Endothelial cell of umbilical vein (primary cell): ENCODE measurements around the gene BCAR1.

Source experiments
- EZH2 ChIP-seq: IDR thresholded peaks from 2 replicates; pipeline ENCODE4 v1.6.1; 2012; ENCODE audit warnings: borderline replicate concordance, low read depth, mild to moderate bottlenecking, moderate library complexity, low read length, inconsistent platforms; ENCODE audit not compliant: severe bottlenecking
- GATA2 ChIP-seq: IDR thresholded peaks from 2 replicates; pipeline ENCODE4 v1.7.0; 2011; ENCODE audit warnings: low read depth, mild to moderate bottlenecking, moderate library complexity, mixed read lengths, low read length; ENCODE audit not compliant: insufficient read length, insufficient read depth
- POLR2A ChIP-seq: IDR thresholded peaks from 2 replicates; pipeline ENCODE4 v1.6.1; 2012; ENCODE audit warnings: low read depth, mild to moderate bottlenecking, control low read depth, low read length
- POLR2AphosphoS5 ChIP-seq: IDR thresholded peaks from 2 replicates; pipeline ENCODE4 v1.6.1; 2012; ENCODE audit warnings: low read depth, mild to moderate bottlenecking, control low read depth, low read length, moderate library complexity; ENCODE audit not compliant: insufficient read depth
- TF ChIP-seq, protein P1 (sequence below), 2 donors: IDR thresholded peaks; 1 replicate in 1 of 2; 2 replicates in 1 of 2; pipeline ENCODE4 v1.5.1; 2011; ENCODE audit warnings: low read length in 2 of 2, mild to moderate bottlenecking in 2 of 2, moderate library complexity in 2 of 2, control low read depth in 1 of 2, inconsistent platforms in 1 of 2, low read depth in 1 of 2; ENCODE audit not compliant: insufficient read depth in 1 of 2; ENCODE audit errors: extremely low read depth in 1 of 2
- TF ChIP-seq, protein P2 (sequence below): IDR thresholded peaks from 2 replicates; pipeline ENCODE4 v1.6.1; 2011; ENCODE audit not compliant: insufficient read depth, insufficient read length

DNA sequence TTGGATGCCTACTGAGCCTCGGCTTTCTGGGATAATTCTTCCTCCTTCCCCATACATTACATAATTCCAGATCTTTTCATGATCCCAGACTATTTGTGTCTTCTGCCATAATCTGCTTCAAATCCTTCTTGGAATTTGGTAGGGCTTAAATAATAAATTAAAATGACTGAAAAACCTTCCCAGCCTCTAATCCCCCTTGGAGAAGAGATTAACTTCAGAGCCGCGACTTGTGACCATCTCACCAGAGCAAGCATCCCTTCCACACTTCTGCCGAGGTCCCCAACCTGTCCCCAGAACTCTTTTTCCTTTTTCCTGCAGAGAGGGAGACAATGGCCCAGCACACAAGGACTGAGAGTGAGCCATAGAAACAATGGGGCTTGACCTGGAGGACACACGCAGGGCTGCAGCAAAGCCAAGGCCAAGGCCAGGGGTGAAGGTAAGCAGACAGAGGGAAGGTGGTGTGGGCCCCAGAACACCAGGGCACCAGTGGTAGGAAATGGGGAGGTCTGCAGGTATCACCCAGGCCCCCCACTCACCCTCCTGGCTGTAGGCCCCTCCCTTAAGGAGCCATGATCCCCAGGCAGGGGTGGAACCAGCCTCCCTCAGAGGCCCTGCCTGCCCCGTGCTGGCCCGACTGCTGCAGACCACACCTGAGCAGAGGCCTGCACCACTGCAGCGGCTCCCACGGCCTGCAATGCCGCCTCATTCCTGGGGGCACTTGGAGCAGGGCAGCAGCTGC is 9.6 kb upstream of the BCAR1 start:
- TF ChIP-seq, protein P1, sequence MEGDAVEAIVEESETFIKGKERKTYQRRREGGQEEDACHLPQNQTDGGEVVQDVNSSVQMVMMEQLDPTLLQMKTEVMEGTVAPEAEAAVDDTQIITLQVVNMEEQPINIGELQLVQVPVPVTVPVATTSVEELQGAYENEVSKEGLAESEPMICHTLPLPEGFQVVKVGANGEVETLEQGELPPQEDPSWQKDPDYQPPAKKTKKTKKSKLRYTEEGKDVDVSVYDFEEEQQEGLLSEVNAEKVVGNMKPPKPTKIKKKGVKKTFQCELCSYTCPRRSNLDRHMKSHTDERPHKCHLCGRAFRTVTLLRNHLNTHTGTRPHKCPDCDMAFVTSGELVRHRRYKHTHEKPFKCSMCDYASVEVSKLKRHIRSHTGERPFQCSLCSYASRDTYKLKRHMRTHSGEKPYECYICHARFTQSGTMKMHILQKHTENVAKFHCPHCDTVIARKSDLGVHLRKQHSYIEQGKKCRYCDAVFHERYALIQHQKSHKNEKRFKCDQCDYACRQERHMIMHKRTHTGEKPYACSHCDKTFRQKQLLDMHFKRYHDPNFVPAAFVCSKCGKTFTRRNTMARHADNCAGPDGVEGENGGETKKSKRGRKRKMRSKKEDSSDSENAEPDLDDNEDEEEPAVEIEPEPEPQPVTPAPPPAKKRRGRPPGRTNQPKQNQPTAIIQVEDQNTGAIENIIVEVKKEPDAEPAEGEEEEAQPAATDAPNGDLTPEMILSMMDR (IDR thresholded peaks at IDR 0.05; ENCODE audit: extremely low read depth in 1 of 2, insufficient read depth in 1 of 2, low read depth in 1 of 2, low read length in 2 of 2) = no peak
- TF ChIP-seq GATA2 = no peak
- TF ChIP-seq EZH2 = no peak
- TF ChIP-seq POLR2AphosphoS5 = no peak
- no peak for TF ChIP-seq POLR2A
- TF ChIP-seq, protein P2, sequence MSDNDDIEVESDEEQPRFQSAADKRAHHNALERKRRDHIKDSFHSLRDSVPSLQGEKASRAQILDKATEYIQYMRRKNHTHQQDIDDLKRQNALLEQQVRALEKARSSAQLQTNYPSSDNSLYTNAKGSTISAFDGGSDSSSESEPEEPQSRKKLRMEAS = no peak
